ENCODE results near the gene ST6GALNAC5. TPM values are rescaled to one million over a fixed set of nuclear protein-coding genes. Genes with fewer than 3 reads are reported as not detected.

Gene ST6GALNAC5
- total and polyA plus RNA-seq, 2 donors (not counting 3 experiments of a cell fraction or from before 2014, with no cell fraction given), result not detected

- Histone ChIP-seq H3K9me3 (replicated peaks; ENCODE audit: control insufficient read depth, insufficient read depth, low read length) (no peaks in the 10 kb centered on the region), H3K4me2 (ENCODE audit: insufficient read depth, low read length) (no peak overlapping the region), H3K9ac (replicated peaks; ENCODE audit: extremely low read depth, insufficient read depth, low read length) (no peak overlapping the region), H3K4me3 (replicated peaks in 1 of 3; ENCODE audit: insufficient read depth in 1 of 3, low read depth in 1 of 3, low read length in 3 of 3) (no peak overlapping the region), H3K27me3 (ENCODE audit: control insufficient read depth in 2 of 2, insufficient read depth in 2 of 2, low read length in 2 of 2) (peaks cover 38 to 78% of the 10 kb centered on the region in 2 experiments), H4K20me1 (replicated peaks; ENCODE audit: control insufficient read depth, extremely low read depth, insufficient read depth, low read length) (no peaks in the 10 kb centered on the region), H3K4me1 (ENCODE audit: control insufficient read depth, extremely low read depth, insufficient read depth, low read length) (peaks cover 6% of the 10 kb centered on the region), H3K27ac (ENCODE audit: insufficient read depth, low read depth, low read length) (no peak overlapping the region), H3K36me3 (ENCODE audit: control insufficient read depth in 2 of 2, extremely low read depth in 1 of 2, insufficient read depth in 2 of 2, low read length in 2 of 2) (no peaks in the 10 kb centered on the region), H3K79me2 (ENCODE audit: control insufficient read depth, insufficient read depth, low read length) (no peaks in the 10 kb centered on the region), H2AFZ (ENCODE audit: low read depth, low read length) (no peak overlapping the region), H3K9me1 (replicated peaks; ENCODE audit: control insufficient read depth, extremely low read depth, insufficient read depth, low read length) (no peaks in the 10 kb centered on the region)
- intact Hi-C loops (cut with micrococcal nuclease) (loop anchor here (5.0 kb wide), 1 partner anchor 713 kb away; no protein-coding TSS in a partner anchor), dilution Hi-C loops (cut with MboI; ENCODE audit: extremely low pct_ligation_motif_present, low sequenced_read_pairs) (no loop called here)
- FAIRE-seq (no peak), DNase-seq (ENCODE audit: low read depth, low spot score) (no peak)
- ChIA-PET CTCF (no interaction called here), POLR2A (no interaction called here)
- TF ChIP-seq POLR2AphosphoS5 (IDR thresholded peaks at IDR 0.05; ENCODE audit: insufficient read depth, low read depth, low read length) (no peak), CTCF (IDR thresholded peaks at IDR 0.05; ENCODE audit: extremely low read depth in 1 of 2, insufficient read depth in 1 of 2, low read depth in 1 of 2, low read length in 2 of 2) (no peak), EZH2 (IDR thresholded peaks at IDR 0.05; ENCODE audit: borderline replicate concordance, low read depth, low read length, severe bottlenecking) (no peak), MYC (IDR thresholded peaks at IDR 0.05; ENCODE audit: low read depth, low read length) (no peak), GATA2 (IDR thresholded peaks at IDR 0.05; ENCODE audit: insufficient read depth, insufficient read length, low read depth, low read length) (no peak), MAX (IDR thresholded peaks at IDR 0.05; ENCODE audit: insufficient read depth, insufficient read length) (no peak), FOS (IDR thresholded peaks at IDR 0.05; ENCODE audit: borderline replicate concordance, insufficient read depth, low read length) (no peak), POLR2A (IDR thresholded peaks at IDR 0.05; ENCODE audit: low read depth, low read length) (no peak), JUN (IDR thresholded peaks at IDR 0.05; ENCODE audit: borderline replicate concordance, insufficient read depth, insufficient read length, low read depth) (no peak)
- BruUV-seq (replicated peaks), result no TSS peak
Observed at GRCh38 chr1:76865696-76866286, 1.5 kb upstream of the ST6GALNAC5 start.

Measured in endothelial cell of umbilical vein (primary cell).